Activated CD4-positive, alpha-beta T cell treated with anti-CD3 and anti-CD28 coated beads, Interleukin-2, amount 50 U/mL, for 4 hours (primary cell): Measurements from ENCODE around the gene ARHGEF37.
"Not testable (repeated sequence)": the region's sequence is repeated elsewhere in the genome, so short reads cannot be mapped to it uniquely, and the experiment has no call there.

Source experiments
- DNase-seq, 2 experiments: peaks; one replicate each; pipeline ENCODE4 v3.0.0-alpha.2; 2020

The ARHGEF37 gene

GRCh38 chr5:149652697-149653096 lies 71.4 kb downstream of the ARHGEF37 start:
- DNase-seq = no peak

DNA sequence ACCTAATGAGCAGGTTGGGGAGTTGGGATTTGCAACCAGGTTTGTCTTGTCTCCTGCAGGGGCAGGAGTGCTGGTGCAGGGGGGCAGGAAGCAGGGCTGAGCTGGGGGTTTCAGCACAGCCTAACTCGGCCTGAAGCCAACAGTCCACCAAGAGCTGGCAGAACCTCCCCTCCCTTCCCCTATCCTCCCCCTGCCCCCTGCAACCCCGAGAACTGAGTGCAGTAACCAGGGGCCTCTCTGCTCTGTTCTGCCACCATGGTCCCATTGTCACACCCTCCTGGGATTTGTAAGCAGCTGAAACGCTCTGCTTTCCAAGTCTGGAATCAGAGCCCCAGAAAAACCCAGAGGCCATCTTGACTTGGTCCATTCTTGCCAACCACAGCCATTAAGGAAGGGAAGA lies 72.9 kb downstream of the ARHGEF37 start:
- no peak for DNase-seq

DNA sequence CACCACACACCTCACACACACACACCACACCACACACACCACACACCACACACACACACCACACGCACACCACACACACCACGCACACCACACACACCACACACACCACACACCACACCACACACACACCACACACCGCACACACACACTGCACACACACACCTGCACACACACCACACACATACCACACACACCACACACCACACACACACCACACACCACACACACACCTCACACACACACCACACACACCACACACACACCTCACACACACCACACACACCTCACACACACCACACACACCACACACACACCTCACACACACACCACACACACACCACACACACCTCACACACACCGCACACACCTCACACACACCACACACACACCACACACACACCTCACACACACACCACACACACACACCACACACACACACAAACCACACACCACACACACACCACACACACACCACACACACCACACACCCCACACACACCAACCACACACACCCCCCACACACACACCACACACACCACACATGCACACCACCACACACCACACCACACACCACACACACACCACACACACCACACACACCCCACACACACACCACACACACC lies 73.7 kb downstream of the ARHGEF37 start:
- DNase-seq = no peak

GRCh38 chr5:149656576-149657182 lies 75.4 kb downstream of the ARHGEF37 start:
- no peak for DNase-seq

GRCh38 chr5:149657324-149657723 lies 76.0 kb downstream of the ARHGEF37 start:
- no peak for DNase-seq

GRCh38 chr5:149658299-149658698 lies 77.0 kb downstream of the ARHGEF37 start:
- no peak for DNase-seq

DNA sequence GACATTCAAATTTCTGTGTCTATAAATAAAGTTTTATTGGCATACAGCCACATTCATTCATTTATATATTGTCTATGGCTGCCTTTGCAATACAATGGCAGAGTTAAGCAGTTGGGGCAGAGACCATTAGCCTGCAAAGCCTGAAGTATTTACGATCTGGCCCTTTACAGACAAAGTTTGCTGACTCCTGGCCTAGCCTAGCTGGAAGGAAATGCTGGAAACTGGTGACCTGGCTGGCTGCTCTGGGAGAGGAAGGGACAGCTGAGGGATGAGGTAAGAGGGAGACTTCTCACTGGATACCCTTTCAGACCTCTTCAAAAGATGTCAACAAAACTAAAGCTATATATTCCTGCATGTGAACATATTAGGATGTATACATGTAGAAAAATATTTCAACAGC lies 82.8 kb downstream of the ARHGEF37 start:
- DNase-seq = no peak

DNA sequence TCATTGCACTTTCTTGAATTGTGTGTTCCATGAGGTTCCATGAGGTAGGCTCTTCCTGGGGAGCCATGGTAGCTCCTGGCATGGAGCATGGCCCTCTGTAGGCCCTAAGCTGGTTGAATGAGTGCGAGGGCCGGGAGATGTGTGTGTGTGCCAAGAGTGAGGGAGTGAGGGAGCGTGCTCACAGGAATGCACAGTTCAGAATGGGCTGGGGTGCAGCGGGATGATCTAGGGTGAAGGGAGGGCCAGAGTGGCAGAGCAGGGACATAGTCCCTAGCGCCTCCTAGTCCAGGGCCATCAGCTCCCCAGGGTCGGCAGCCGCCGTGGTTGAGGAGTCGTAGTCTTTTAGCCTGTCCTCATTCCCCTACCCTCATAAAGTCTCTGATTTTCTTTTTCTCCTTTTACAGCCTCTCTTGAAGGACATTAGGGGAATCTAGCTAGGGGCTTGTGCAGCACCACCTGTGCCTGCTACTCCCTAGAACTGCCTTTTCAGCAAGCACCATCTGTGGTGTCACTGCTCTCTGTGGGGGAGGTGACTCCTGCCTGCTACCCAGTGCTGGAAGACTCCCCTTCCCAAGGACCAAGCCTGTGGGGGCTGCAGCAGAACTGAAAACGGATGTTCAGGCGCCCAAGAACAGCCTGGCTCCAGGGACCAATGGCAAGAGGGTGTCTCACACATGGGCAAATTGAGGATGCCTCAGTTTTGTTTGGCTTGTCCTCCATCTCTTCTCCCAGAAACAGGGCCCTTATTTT lies 83.5 kb downstream of the ARHGEF37 start:
- DNase-seq = no peak

DNA sequence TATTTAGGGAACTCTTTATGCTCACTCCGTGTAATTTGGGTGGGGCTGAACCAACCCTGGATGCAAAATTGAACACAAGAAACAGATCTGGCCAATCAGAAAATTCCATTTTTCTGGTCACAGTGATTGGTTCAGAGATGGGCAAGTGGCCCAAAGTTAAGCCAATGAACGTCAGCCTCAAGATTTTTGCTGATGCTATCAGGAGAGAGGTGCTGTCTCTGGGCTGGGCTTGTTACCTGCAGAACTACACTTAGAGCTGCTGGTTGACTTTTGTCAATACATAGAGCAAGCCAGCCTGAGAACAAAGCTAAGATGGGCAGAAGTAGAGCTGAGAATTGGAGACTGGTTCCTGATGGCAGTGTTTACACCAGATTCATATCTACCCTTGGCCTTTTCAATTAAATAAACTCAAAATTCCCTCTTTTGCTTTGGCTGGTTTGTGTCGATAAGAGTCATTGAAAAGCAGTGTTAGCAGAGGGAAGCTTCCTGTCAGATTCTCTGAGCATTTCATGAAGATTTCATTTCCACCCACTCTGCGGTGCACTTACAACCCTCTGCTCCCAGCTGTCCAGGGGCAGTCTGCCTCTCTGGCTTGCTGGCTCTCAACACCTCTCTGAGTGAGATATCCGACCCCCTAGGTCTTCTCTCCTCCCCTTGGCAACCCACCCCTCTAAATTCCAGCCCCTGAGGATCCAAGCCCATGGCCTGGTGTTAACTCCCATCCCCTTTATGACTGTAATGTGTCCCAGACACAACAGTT lies 84.3 kb downstream of the ARHGEF37 start:
- no peak for DNase-seq

- no peak for DNase-seq
Measured at GRCh38 chr5:149666212-149666852, 85.0 kb downstream of the ARHGEF37 start.

DNA sequence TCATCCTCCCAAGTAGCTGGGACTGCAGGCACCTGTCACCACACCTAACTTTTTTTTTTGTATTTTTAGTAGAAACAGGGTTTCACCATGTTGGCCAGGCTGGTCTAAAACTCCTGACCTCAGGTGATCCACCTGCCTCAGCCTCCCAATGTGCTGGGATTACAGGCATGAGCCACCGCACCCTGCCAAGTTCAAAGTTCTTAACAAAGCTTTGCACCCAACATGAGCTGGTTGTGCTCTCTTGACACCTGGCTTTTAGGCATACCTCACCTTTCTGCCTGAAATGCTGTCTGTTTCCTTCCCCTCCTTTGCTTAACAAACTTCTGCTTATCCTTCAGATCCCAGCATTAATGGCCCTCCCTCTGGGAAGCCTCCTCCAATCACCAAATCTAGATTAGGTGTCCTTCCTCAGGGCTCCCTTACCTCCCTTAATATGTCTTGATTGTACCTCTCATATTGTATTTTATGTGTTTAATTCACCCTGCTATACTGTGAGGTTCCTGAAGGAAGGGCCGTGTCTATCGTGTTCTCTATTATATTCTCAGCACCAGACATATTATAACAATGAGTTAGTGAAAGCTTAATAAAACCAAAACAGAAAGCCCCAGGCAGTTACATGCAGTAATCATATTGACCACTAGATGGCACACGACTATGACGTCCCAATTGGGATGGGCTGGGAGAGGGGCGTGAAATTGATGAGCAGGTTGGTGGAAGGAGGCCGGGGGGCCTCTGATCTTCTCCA lies 86.0 kb downstream of the ARHGEF37 start:
- no peak for DNase-seq

DNA sequence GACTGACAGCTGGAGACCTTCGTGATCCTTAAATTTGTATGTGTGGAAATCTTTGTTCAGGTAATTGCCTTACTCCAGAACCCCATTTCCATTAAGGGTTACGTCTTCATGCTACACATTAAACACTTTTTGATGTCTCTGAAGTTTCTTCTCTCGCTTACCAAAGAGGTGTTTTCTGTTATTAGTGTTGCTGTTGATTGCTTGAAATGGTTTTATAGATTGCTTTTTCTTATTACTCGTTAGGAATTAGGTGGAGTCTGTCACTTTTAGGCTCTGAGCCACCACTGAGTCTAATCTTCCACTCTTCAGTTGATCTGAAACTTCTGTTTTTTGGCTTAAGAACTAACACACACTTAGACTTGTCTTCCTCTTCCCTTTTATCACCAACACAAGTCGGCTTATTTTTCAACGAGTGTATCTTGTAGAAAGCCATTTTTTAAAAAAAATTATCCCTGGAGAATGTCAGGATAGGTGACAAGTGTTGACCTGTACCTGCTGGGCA lies 86.6 kb downstream of the ARHGEF37 start:
- DNase-seq = no peak

DNA sequence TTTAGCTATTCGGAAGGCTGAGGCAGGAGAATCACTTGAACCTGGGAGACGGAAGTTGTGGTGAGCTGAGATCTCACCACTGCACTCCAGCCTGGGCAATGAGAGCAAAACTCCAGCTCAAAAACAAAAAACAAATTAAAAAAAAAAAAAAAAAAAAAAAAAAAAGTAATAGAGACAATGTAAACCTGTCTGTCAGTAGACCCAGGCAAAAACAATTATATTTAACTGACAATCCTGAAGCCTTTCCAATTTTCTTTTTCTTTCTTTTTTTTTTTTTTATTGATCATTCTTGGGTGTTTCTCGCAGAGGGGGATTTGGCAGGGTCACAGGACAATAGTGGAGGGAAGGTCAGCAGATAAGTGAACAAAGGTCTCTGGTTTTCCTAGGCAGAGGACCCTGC lies 88.0 kb downstream of the ARHGEF37 start:
- not testable (repeated sequence) for DNase-seq

GRCh38 chr5:149671544-149671943 lies 90.2 kb downstream of the ARHGEF37 start:
- no peak for DNase-seq

GRCh38 chr5:149672701-149673476 lies 91.6 kb downstream of the ARHGEF37 start:
- no peak for DNase-seq

- no peak for DNase-seq
Measured at GRCh38 chr5:149674686-149675085, 93.4 kb downstream of the ARHGEF37 start.

- no peak for DNase-seq
Measured at GRCh38 chr5:149675610-149676201, 94.4 kb downstream of the ARHGEF37 start.

DNA sequence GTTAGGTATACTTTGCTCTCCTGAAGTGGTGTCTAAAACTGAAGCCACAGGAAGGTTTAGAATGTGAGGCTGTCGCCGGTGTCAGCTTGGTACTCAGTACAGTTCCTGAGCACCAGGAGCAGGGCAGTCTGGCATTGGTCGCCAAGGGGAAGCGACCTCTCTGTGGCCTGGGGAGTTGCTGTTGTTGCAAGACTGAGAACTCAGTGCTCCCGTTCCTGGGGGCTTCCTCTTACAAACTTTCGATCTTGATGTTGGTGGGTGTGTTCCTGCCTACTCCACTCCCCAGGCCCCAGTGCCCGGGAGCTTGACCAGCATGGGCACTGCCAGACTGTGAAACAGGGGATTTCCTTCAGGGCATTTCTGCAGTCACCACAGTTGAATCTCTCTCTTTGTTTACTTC lies 96.4 kb downstream of the ARHGEF37 start:
- no peak for DNase-seq

DNA sequence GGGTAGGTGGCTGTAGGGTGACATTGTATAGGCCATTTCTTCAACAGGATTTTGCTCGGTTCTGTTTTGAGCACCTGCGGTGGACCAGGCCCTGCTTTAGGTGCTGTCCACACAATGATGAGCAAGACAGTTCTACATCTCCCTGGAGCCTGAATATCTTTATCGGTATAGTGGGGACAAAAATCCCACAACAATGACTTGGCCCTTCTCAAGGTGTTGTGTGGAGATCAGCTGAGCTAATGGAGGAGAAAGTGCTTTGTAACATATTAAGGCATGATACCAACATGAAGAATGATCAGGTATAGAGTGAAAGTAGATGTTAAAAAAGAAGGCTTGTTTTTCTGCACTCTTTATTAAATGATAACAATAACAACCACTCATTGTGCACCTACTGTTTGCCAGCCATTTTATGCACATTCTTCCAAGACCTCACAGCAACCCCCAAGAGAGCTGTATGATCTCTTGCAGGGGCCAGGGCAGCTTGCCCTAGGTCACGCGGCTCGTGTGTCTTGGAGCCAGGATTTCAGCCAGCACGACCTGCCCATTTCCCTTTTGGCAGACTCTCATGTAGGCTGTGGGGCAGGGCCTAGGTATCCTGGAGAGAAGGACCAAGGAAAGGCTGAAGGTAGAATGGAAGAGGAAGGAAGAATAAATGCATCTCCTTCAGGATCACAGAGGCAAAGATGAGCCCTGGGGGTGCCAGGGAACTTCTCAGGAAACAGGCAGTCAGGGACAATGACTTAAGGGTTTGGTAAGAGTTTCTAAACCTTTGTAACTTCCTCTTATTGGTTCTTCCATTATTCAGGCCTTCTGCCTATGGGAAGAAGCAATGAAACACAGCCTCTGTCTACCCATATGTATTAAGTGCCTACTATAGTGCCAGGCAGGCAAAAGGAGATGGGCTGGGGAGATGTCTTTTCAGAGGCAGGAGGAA lies 98.8 kb downstream of the ARHGEF37 start:
- DNase-seq = no peak

GRCh38 chr5:149680810-149681221 lies 99.5 kb downstream of the ARHGEF37 start:
- DNase-seq = no peak
